ENCODE measurements around the gene SLC6A18. TPM values are rescaled to one million over a fixed set of nuclear protein-coding genes. Genes with fewer than 3 reads are reported as not detected.

Gene SLC6A18
- total RNA-seq, 4 donors from 2014 or later, result not detected

DNA sequence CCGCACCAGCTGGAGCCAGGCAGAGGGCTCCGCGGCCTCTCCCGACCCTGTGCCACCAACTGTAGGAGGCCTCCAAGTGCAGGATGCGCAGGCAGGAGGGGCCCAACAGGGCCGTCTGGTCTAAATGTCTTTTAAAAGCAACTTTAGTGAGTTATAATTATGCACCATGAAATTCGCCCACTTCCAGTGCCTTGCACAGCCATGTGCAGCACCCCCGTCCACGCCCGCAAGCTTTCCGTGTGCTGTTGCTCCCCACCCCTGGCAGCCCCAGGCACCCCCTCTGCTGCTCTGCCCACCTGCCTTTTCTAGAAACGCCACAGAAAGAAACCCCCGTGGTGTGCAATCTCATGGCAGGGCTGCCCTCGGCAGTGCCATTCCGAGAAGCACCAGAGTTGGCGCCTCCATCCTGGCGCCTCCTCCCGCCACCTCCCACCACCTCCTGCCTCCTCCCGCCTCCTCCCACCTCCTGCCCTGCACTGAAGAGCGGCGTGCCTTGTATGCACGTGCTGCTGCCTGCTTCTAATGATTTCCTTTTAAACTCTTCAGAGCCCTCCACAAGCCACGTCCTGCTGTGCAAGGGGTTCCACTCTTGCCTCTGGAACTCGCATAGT is 7.5 kb upstream of the SLC6A18 start:
- WGBS, 2 donors, result 42 to 46% methylated on average over 24 of the region's 24 CpGs
- Histone ChIP-seq H3K4me1 (no peaks in the 10 kb centered on the region), H3K4me3 (replicated peaks in 1 of 3) (no peak overlapping the region), H3K9me3 (no peaks in the 10 kb centered on the region), H3K27ac (no peak overlapping the region), H3K27me3 (no peaks in the 10 kb centered on the region), H3K36me3 (no peaks in the 10 kb centered on the region)
- TF ChIP-seq POLR2A (IDR thresholded peaks at IDR 0.05) (no peak), CTCF (IDR thresholded peaks at IDR 0.05) (no peak)
- intact Hi-C loops (cut with DNase I), result loop anchor here (10.0 kb wide), 1 partner anchor 437 kb away; no protein-coding TSS in a partner anchor
- peak in 1 of 2 donors; percentile 12 for DNase-seq

GRCh38 chr5:1218351-1219080 is 6.7 kb upstream of the SLC6A18 start:
- WGBS, 2 donors, result 80 to 90% methylated on average over 23 to 31 of the region's 38 CpGs
- Histone ChIP-seq H3K4me3 (replicated peaks in 1 of 3) (no peak overlapping the region), H3K4me1 (no peaks in the 10 kb centered on the region), H3K27ac (no peak overlapping the region), H3K36me3 (no peaks in the 10 kb centered on the region), H3K9me3 (no peaks in the 10 kb centered on the region), H3K27me3 (no peaks in the 10 kb centered on the region)
- intact Hi-C loops (cut with DNase I), result loop anchor here (10.0 kb wide), 1 partner anchor 436 kb away; no protein-coding TSS in a partner anchor
- TF ChIP-seq POLR2A (IDR thresholded peaks at IDR 0.05) (no peak), CTCF (IDR thresholded peaks at IDR 0.05) (no peak)
- DNase-seq, result no peak

DNA sequence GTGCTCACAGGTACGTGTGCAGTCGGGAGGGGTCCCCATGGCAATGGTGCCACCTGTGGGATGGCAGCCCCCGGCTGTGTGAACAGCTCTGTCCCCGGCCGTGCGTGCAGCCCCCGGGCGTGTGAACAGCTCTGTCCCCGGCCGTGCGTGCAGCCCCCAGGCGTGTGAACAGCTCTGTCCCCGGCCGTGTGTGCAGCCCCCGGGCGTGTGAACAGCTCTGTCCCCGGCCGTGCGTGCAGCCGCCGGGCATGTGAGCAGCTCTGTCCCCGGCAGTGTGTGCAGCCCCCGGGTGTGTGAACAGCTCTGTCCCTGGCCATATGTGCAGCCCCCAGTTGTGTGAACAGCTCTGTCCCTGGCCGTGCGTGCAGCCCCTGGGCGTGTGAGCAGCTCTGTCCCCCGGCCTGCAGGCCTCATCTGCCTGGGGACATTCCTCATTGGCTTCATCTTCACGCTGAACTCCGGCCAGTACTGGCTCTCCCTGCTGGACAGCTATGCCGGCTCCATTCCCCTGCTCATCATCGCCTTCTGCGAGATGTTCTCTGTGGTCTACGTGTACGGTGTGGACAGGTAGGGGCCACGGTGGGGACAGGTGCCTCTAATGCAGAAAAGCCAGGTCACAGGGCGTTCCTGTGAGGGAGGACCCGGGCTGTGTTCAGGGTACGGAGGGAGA is 5.9 kb upstream of the SLC6A18 start:
- TF ChIP-seq CTCF (IDR thresholded peaks at IDR 0.05) (no peak), POLR2A (IDR thresholded peaks at IDR 0.05) (no peak)
- Histone ChIP-seq H3K4me3 (replicated peaks in 1 of 3) (no peak overlapping the region), H3K27ac (no peak overlapping the region), H3K9me3 (no peaks in the 10 kb centered on the region), H3K36me3 (no peaks in the 10 kb centered on the region), H3K27me3 (no peaks in the 10 kb centered on the region), H3K4me1 (no peaks in the 10 kb centered on the region)
- intact Hi-C loops (cut with DNase I), result loop anchor here (10.0 kb wide), 1 partner anchor 436 kb away; no protein-coding TSS in a partner anchor
- 74 to 82% methylated on average over 15 to 30 of the region's 38 CpGs for WGBS, 2 donors
- DNase-seq, result no peak

DNA sequence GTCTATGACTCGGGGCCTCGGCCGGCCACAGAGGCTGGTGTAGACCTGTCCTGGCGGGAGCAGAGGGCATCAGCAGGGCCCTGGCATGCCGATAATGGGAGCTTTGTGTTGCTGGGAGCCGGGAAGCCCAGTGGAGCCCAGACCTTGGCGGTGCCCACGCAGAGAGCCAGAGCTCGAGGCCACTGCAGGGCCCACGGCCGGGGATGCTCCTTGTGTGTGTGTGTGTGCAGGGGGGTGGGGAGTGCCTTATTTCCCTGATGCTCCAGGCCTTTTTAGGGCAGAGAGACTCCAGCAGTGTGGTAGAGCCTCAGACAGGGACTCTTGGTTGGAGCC is 5.4 kb upstream of the SLC6A18 start:
- no peaks in the 10 kb centered on the region for H3K27me3 ChIP-seq
- DNase-seq, result no peak
- no peaks in the 10 kb centered on the region for H3K9me3 ChIP-seq

More for the DNA sequence above, 5.4 kb upstream of the SLC6A18 start:
- no peak overlapping the region for H3K27ac ChIP-seq
- intact Hi-C loops (cut with DNase I), result loop anchor here (10.0 kb wide), 1 partner anchor 435 kb away; no protein-coding TSS in a partner anchor
- H3K4me1 ChIP-seq, result no peaks in the 10 kb centered on the region
- WGBS, 2 donors, result 85% methylated on average over 5 of the region's 11 CpGs; no CpG with 5 or more reads in 1 of the 2 donors
- no peak overlapping the region for H3K4me3 ChIP-seq (replicated peaks in 1 of 3)
- TF ChIP-seq POLR2A (IDR thresholded peaks at IDR 0.05) (no peak), CTCF (IDR thresholded peaks at IDR 0.05) (no peak)
- H3K36me3 ChIP-seq, result no peaks in the 10 kb centered on the region

All from thyroid gland (tissue), 4 donors.